SU-DHL-6 (cell line): ENCODE data around the gene BCAS4.

Source experiments
- EZH2phosphoT487 ChIP-seq: fragments of 200-600 bp; sonication (generic), shearing (Covaris generic); conservative IDR thresholded peaks from 2 replicates; pipeline ENCODE4 v1.6.1; 2018; ENCODE audit warnings: mild to moderate bottlenecking, antibody characterized with exemption, low read length, moderate library complexity, mixed read lengths
- TF ChIP-seq, protein P1 (sequence below): fragments of 200-600 bp; sonication (generic); IDR thresholded peaks from one replicate; pipeline ENCODE4 v1.5.1; 2017; ENCODE audit warnings: antibody characterized with exemption, mild to moderate bottlenecking, low read length, moderate library complexity; ENCODE audit not compliant: insufficient read depth, poor library complexity, severe bottlenecking

DNA sequence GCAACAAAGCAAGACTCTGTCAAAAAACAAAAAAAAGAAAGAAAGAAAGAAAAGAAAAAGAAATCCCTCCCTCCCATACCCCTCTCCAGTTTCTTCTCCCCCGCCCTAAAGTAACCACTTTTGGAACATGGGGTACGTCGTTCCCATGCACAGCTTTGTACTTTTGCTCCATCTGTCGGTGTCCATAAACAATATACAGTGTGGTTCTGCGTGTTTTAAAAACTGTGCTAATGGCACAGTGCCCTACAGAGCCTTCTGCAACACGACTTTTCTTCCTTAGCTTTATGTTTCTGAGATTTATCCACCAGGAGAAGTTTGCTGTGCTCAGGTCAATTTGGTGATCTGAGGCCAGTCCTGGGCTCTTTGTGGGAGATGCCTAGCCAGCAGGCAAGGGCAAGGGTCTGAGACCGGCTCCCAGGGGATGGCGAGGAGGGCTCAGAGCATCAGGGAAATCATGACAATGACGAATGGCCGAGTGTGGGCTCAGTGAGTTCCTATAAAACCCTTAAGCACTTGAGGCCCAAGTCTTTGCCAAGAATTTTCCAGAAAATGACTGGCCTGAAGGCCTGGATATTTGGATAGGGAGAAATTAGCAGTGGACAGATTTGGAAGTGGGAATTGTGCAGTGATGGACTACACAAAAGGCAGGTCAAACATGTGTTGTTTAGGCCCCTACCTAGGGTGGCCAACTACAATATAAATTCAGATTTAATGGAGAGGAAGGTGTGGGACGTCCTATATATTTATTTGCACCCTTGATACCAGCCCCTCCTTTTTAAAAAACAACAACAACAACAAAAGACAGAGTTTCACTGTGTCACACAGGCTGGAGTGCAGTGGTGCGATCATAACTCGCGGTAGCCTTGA lies 1.9 kb upstream of the BCAS4 start:
- no peak for TF ChIP-seq EZH2phosphoT487
- TF ChIP-seq, protein P1, sequence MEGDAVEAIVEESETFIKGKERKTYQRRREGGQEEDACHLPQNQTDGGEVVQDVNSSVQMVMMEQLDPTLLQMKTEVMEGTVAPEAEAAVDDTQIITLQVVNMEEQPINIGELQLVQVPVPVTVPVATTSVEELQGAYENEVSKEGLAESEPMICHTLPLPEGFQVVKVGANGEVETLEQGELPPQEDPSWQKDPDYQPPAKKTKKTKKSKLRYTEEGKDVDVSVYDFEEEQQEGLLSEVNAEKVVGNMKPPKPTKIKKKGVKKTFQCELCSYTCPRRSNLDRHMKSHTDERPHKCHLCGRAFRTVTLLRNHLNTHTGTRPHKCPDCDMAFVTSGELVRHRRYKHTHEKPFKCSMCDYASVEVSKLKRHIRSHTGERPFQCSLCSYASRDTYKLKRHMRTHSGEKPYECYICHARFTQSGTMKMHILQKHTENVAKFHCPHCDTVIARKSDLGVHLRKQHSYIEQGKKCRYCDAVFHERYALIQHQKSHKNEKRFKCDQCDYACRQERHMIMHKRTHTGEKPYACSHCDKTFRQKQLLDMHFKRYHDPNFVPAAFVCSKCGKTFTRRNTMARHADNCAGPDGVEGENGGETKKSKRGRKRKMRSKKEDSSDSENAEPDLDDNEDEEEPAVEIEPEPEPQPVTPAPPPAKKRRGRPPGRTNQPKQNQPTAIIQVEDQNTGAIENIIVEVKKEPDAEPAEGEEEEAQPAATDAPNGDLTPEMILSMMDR = no peak
